HepG2 (cell line): ENCODE measurements around the gene PKD1L1. TPM values are rescaled to one million over a fixed set of nuclear protein-coding genes. Genes with fewer than 3 reads are reported as not detected.

ENCODE experiments used
- ATAC-seq: fragments of 200-7000 bp; cut with Tn5 transposase; 3 replicates; pipeline ENCODE4 v1.9.1; 2020; ENCODE audit warnings: mild to moderate bottlenecking, moderate library complexity
- BruUV-seq: library from RNA; stranded (reverse); fragments of 400-500 nt; replicated peaks from 2 replicates; lab custom pipeline; 2021; lab: Mats Ljungman, UMichigan
- CTCF ChIA-PET: fragments of 300-600 bp; formaldehyde crosslinking; extraction: SDS; loops from one replicate; lab custom pipeline; 2021; ENCODE audit warnings: low total read pairs, inconsistent platforms, low intra/inter-chr PET ratio; lab: Yijun Ruan, JAX
- POLR2A ChIA-PET: fragments of 350-600 bp; sonication (Branson Sonifier 250); formaldehyde crosslinking; loops from one replicate; lab custom pipeline; 2020; ENCODE audit warnings: antibody characterized with exemption, inconsistent platforms; lab: Yijun Ruan, JAX
- DNase-seq: peaks from one replicate; pipeline ENCODE4 v3.0.0-alpha.2; 2015; ENCODE audit warnings: low spot score
- FAIRE-seq: peaks from 3 replicates; lab custom pipeline; 2011; peaks lifted over from hg19 to GRCh38; lab: Jason Lieb, UNC
- H2AFZ ChIP-seq: one replicate; pipeline ENCODE4 v1.6.1; 2011; ENCODE audit warnings: low read length, inconsistent platforms
- H3K27ac ChIP-seq: fragments of 300-600 bp; 3 replicates; pipeline ENCODE4 v1.8.0; 2011; ENCODE audit warnings: mixed run types, mild to moderate bottlenecking, mixed read lengths, low read length, inconsistent platforms; ENCODE audit not compliant: insufficient read depth; ENCODE audit errors: extremely low read length
- H3K27me3 ChIP-seq, 2 experiments: fragments of 200-600 bp in 1 of 2; 2 replicates in 1 of 2; 3 replicates in 1 of 2; pipeline versions ENCODE4 v1.6.0 to v1.8.0; 2011; ENCODE audit warnings: low read length in 2 of 2, mild to moderate bottlenecking in 2 of 2, moderate library complexity in 2 of 2, inconsistent platforms in 1 of 2; ENCODE audit not compliant: insufficient read depth in 2 of 2, control insufficient read depth in 1 of 2
- H3K36me3 ChIP-seq, 2 experiments: fragments of 200-600 bp in 1 of 2; replicated peaks in 1 of 2; 2 replicates in 1 of 2; 3 replicates in 1 of 2; pipeline versions ENCODE4 v1.5.1 to v1.8.0; 2011; ENCODE audit warnings: low read length in 2 of 2, inconsistent platforms in 1 of 2; ENCODE audit not compliant: insufficient read depth in 2 of 2, control insufficient read depth in 1 of 2
- H3K4me1 ChIP-seq: 2 replicates; pipeline ENCODE4 v1.5.1; 2012; ENCODE audit warnings: low read length, inconsistent platforms; ENCODE audit not compliant: insufficient read depth
- H3K4me2 ChIP-seq: 2 replicates; pipeline ENCODE4 v1.6.0; 2011; ENCODE audit warnings: low read depth, low read length, inconsistent platforms
- H3K4me3 ChIP-seq, 3 experiments: fragments of 200-600 bp in 1 of 3; sonication (generic), shearing (Covaris generic) in 1 of 3; replicated peaks in 1 of 3; 2 replicates each; pipeline ENCODE4 v1.5.1; 2011 to 2016; ENCODE audit warnings: low read length in 3 of 3, inconsistent platforms in 2 of 3, low read depth in 2 of 3, mild to moderate bottlenecking in 2 of 3, control low read depth in 1 of 3, mixed read lengths in 1 of 3; ENCODE audit not compliant: insufficient read depth in 1 of 3
- H3K79me2 ChIP-seq: one replicate; pipeline ENCODE4 v1.6.1; 2011; ENCODE audit warnings: low read length, inconsistent platforms; ENCODE audit not compliant: insufficient read depth
- H3K9ac ChIP-seq: 2 replicates; pipeline ENCODE4 v1.6.0; 2011; ENCODE audit warnings: mild to moderate bottlenecking, low read depth, low read length, inconsistent platforms; ENCODE audit not compliant: insufficient read depth
- H3K9me3 ChIP-seq: 2 replicates; pipeline ENCODE4 v1.5.1; 2012; ENCODE audit warnings: mild to moderate bottlenecking, low read length
- H4K20me1 ChIP-seq: 2 replicates; pipeline ENCODE4 v1.6.0; 2011; ENCODE audit warnings: inconsistent platforms, mild to moderate bottlenecking, low read length, moderate library complexity; ENCODE audit not compliant: insufficient read depth
- ATRX ChIP-seq: sonication (generic); formaldehyde crosslinking; IDR thresholded peaks from 2 replicates; pipeline ENCODE4 v1.4.0; 2020; ENCODE audit warnings: missing genetic modification reagents, borderline replicate concordance
- CBFB ChIP-seq: sonication (generic); formaldehyde crosslinking; IDR thresholded peaks from 2 replicates; pipeline ENCODE4 v1.4.0; 2020; ENCODE audit warnings: missing genetic modification reagents
- DMAP1 ChIP-seq: IDR thresholded peaks from 2 replicates; pipeline ENCODE4 v1.6.1; 2016
- EED ChIP-seq: sonication (generic); formaldehyde crosslinking; IDR thresholded peaks from 2 replicates; pipeline ENCODE4 v1.5.0; 2020; ENCODE audit warnings: mild to moderate bottlenecking, missing genetic modification reagents
- FOXK2 ChIP-seq: fragments of 450-650 bp; IDR thresholded peaks from 2 replicates; pipeline ENCODE4 v1.6.1; 2016
- MTA3 ChIP-seq: sonication (generic); formaldehyde crosslinking; IDR thresholded peaks from 2 replicates; pipeline ENCODE4 v1.4.0; 2020; ENCODE audit warnings: missing genetic modification reagents
- MXD4 ChIP-seq: IDR thresholded peaks from 2 replicates; pipeline ENCODE4 v1.6.1; 2016; ENCODE audit warnings: mild to moderate bottlenecking, missing biosample characterization, missing genetic modification reagents
- NFIB ChIP-seq: sonication (generic); formaldehyde crosslinking; IDR thresholded peaks from 2 replicates; pipeline ENCODE4 v1.9.0; 2021; ENCODE audit warnings: missing genetic modification reagents, mild to moderate bottlenecking, borderline replicate concordance
- NFRKB ChIP-seq: fragments of 450-650 bp; IDR thresholded peaks from 2 replicates; pipeline ENCODE4 v1.6.1; 2017
- ZBTB7A ChIP-seq: sonication (generic); formaldehyde crosslinking; IDR thresholded peaks from 2 replicates; pipeline ENCODE4 v1.8.0; 2022; ENCODE audit warnings: mild to moderate bottlenecking, missing genetic modification reagents
- ZMYM3 ChIP-seq: sonication (generic); formaldehyde crosslinking; IDR thresholded peaks from 2 replicates; pipeline ENCODE4 v1.5.1; 2020; ENCODE audit warnings: mild to moderate bottlenecking, missing genetic modification reagents
- ZMYM4 ChIP-seq: sonication (generic); formaldehyde crosslinking; IDR thresholded peaks from 2 replicates; pipeline ENCODE4 v1.8.1; 2023; ENCODE audit warnings: mild to moderate bottlenecking, missing genetic modification reagents
- ZNF337 ChIP-seq: sonication (generic); formaldehyde crosslinking; IDR thresholded peaks from 2 replicates; pipeline ENCODE4 v1.5.1; 2020; ENCODE audit warnings: missing genetic modification reagents, low read depth, mild to moderate bottlenecking, borderline replicate concordance
- ZNF720 ChIP-seq: sonication (generic); formaldehyde crosslinking; IDR thresholded peaks from 2 replicates; pipeline ENCODE4 v1.4.0; 2020; ENCODE audit warnings: missing genetic modification reagents
- ZNF737 ChIP-seq: sonication (generic); formaldehyde crosslinking; IDR thresholded peaks from 2 replicates; pipeline ENCODE4 v1.5.0; 2020; ENCODE audit warnings: missing genetic modification reagents, mild to moderate bottlenecking, borderline replicate concordance
- WGBS: methylation state at CpG from one replicate; pipeline ENCODE4 v1.1.6; 2017; ENCODE audit warnings: low lambda C conversion rate; 5-methylcytosine and 5-hydroxymethylcytosine counted together
- in situ Hi-C: cut with HindIII; loops from 2 replicates; pipeline ENCODE4 v1.10.0; 2017; ENCODE audit warnings: low pct_unique_long_range_greater_than_20kb; ENCODE audit not compliant: extremely low pct_ligation_motif_present
- intact Hi-C: fragments of 100-400 bp; cut with micrococcal nuclease; formaldehyde crosslinking; loops from one replicate; pipeline ENCODE4 v1.10.0; 2022; ENCODE audit not compliant: unreplicated experiment
- polyA plus RNA-seq, 8 experiments: library from polyadenylated mRNA; depleted of rRNA in 3 of 8; stranded (reverse) in 7 of 8; unstranded in 1 of 8; fragments of >200 nt; fragmentation: Illumina TruSeq in 4 of 8; extraction: Trizol in 4 of 8; gene quantifications; 2 replicates each; pipeline versions ENCODE4 v1.2.1 to v1.2.3, GENCODE V29; 2011 to 2016; ENCODE audit warnings: low read depth in 4 of 8, missing spikeins in 1 of 8, mixed read lengths in 1 of 8; ENCODE audit not compliant: insufficient read depth in 1 of 8
- total RNA-seq, 5 experiments: library from RNA; depleted of rRNA; stranded (reverse); fragments of >200 nt; fragmentation: Illumina TruSeq; extraction: Trizol; gene quantifications; 2 replicates each; pipeline ENCODE4 v1.2.3, GENCODE V29; 2016; ENCODE audit warnings: low read depth in 1 of 5
- TF ChIP-seq, protein P1 (sequence below): sonication (generic); formaldehyde crosslinking; IDR thresholded peaks from 2 replicates; pipeline ENCODE4 v1.4.0; 2020; ENCODE audit warnings: missing genetic modification reagents, low read depth, mild to moderate bottlenecking, borderline replicate concordance
- TF ChIP-seq, protein P2 (sequence below): sonication (generic); formaldehyde crosslinking; IDR thresholded peaks from 2 replicates; pipeline ENCODE4 v1.5.0; 2020; ENCODE audit warnings: missing genetic modification reagents
- TF ChIP-seq, protein P3 (sequence below): sonication (generic); formaldehyde crosslinking; IDR thresholded peaks from 2 replicates; pipeline ENCODE4 v1.4.0; 2020; ENCODE audit warnings: missing genetic modification reagents, mild to moderate bottlenecking, borderline replicate concordance
- TF ChIP-seq, protein P4 (sequence below): sonication (generic); formaldehyde crosslinking; IDR thresholded peaks from 2 replicates; pipeline ENCODE4 v1.4.0; 2020; ENCODE audit warnings: mild to moderate bottlenecking, missing genetic modification reagents, borderline replicate concordance

PKD1L1 gene
- total and polyA plus RNA-seq, 2 of the 13 experiments (the other 11 are each of a cell fraction or from before 2014, with no cell fraction given) = 0.01 TPM; not detected in 1

DNA sequence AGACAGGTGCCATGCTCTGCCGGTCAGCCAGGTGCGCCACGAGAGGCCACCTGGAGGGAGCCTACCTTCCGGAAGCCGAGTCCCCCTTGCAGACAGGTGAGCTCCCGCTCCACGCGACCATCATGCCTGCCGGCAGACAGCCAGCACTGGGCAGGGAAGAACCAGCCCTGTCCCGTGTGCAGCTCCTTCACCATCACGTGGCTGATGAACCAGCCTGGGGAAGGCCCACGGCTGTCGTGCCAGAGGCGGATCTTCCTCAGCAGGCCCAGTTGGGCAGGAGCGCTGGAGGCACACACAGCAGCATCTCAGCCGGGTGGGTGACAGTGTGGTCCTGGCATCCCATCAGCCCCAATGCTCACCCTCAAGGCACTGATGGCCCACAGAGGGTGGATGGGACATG, 108.9 kb downstream of the PKD1L1 start (continued):
- no peak for TF ChIP-seq NFRKB
- TF ChIP-seq, protein P1, sequence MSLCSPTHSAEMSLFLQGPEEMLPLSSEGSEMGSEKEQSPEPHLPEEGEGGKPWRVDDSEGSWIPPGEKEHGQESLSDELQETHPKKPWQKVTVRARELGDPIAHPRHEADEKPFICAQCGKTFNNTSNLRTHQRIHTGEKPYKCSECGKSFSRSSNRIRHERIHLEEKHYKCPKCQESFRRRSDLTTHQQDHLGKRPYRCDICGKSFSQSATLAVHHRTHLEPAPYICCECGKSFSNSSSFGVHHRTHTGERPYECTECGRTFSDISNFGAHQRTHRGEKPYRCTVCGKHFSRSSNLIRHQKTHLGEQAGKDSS (CRISPR knock-in tag) = no peak
- no peak for TF ChIP-seq ATRX (CRISPR knock-in tag)
- TF ChIP-seq ZMYM4 (CRISPR knock-in tag) = no peak
- TF ChIP-seq ZNF337 (CRISPR knock-in tag) = no peak

DNA sequence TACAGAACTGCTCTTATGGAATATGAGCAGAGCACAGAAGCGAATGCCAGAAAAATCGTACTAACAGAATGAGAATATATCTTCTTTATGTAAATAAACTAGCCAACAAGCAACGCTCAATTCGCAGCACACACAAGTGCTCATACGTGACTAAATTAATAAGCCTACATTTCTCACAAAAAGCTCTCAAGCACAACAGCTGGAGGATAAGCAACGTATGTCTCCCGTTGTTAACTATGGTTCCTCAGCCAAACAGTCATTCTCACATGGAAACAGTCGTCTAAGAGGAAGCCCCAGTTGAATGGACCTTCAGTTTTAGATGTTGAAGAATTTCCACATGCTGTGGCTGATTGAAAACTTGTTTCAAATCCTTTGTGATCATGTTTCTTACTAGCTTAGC, 110.4 kb downstream of the PKD1L1 start:
- CTCF ChIA-PET = no interaction called here
- H4K20me1 ChIP-seq = no peaks in the 10 kb centered on the region
- POLR2A ChIA-PET = no interaction called here
- TF ChIP-seq EED (CRISPR knock-in tag) (no peak), ZNF737 (no peak), FOXK2 (no peak), MXD4 (no peak), ZNF720 (no peak), ZBTB7A (CRISPR knock-in tag) (no peak), DMAP1 (CRISPR knock-in tag) (no peak), CBFB (no peak), ZMYM3 (CRISPR knock-in tag) (no peak), MTA3 (CRISPR knock-in tag) (no peak), NFIB (no peak)
- TF ChIP-seq, protein P2, sequence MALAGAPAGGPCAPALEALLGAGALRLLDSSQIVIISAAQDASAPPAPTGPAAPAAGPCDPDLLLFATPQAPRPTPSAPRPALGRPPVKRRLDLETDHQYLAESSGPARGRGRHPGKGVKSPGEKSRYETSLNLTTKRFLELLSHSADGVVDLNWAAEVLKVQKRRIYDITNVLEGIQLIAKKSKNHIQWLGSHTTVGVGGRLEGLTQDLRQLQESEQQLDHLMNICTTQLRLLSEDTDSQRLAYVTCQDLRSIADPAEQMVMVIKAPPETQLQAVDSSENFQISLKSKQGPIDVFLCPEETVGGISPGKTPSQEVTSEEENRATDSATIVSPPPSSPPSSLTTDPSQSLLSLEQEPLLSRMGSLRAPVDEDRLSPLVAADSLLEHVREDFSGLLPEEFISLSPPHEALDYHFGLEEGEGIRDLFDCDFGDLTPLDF (CRISPR knock-in tag) = no peak
- TF ChIP-seq, protein P3, sequence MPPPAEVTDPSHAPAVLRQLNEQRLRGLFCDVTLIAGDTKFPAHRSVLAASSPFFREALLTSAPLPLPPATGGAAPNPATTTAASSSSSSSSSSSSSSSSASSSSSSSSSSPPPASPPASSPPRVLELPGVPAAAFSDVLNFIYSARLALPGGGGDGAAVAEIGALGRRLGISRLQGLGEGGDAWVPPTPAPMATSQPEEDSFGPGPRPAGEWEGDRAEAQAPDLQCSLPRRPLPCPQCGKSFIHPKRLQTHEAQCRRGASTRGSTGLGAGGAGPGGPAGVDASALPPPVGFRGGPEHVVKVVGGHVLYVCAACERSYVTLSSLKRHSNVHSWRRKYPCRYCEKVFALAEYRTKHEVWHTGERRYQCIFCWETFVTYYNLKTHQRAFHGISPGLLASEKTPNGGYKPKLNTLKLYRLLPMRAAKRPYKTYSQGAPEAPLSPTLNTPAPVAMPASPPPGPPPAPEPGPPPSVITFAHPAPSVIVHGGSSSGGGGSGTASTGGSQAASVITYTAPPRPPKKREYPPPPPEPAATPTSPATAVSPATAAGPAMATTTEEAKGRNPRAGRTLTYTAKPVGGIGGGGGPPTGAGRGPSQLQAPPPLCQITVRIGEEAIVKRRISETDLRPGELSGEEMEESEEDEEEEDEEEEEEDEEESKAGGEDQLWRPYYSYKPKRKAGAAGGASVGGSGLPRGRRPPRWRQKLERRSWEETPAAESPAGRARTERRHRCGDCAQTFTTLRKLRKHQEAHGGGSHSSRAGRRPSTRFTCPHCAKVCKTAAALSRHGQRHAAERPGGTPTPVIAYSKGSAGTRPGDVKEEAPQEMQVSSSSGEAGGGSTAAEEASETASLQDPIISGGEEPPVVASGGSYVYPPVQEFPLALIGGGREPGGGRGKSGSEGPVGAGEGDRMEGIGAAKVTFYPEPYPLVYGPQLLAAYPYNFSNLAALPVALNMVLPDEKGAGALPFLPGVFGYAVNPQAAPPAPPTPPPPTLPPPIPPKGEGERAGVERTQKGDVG (CRISPR knock-in tag) = no peak
- TF ChIP-seq, protein P4, sequence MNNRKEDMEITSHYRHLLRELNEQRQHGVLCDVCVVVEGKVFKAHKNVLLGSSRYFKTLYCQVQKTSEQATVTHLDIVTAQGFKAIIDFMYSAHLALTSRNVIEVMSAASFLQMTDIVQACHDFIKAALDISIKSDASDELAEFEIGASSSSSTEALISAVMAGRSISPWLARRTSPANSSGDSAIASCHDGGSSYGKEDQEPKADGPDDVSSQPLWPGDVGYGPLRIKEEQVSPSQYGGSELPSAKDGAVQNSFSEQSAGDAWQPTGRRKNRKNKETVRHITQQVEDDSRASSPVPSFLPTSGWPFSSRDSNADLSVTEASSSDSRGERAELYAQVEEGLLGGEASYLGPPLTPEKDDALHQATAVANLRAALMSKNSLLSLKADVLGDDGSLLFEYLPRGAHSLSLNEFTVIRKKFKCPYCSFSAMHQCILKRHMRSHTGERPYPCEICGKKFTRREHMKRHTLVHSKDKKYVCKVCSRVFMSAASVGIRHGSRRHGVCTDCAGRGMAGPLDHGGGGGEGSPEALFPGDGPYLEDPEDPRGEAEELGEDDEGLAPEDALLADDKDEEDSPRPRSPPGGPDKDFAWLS (CRISPR knock-in tag) = no peak

More for the DNA sequence above, 110.4 kb downstream of the PKD1L1 start:
- no peak overlapping the region for H3K4me2 ChIP-seq
- in situ Hi-C loops = loop anchor here (25.0 kb wide), 1 partner anchor 551 kb away; no protein-coding TSS in a partner anchor
- no peaks in the 10 kb centered on the region for H3K36me3 ChIP-seq
- DNase-seq = no peak
- WGBS = 70% methylated on average over 8 of the region's 8 CpGs
- no peak overlapping the region for H2AFZ ChIP-seq
- H3K4me3 ChIP-seq = no peak overlapping the region
- FAIRE-seq = no peak
- H3K79me2 ChIP-seq = no peaks in the 10 kb centered on the region
- peaks cover 4 to 59% of the 10 kb centered on the region in 2 experiments for H3K27me3 ChIP-seq
- H3K4me1 ChIP-seq = peaks cover 6% of the 10 kb centered on the region; the same call in 1 of the 2 replicates
- no TSS peak for BruUV-seq
- no peaks in the 10 kb centered on the region for H3K9me3 ChIP-seq
- no peak overlapping the region for H3K9ac ChIP-seq
- no peak for ATAC-seq
- intact Hi-C loops = no loop called here
- no peak overlapping the region for H3K27ac ChIP-seq
